HepG2 (cell line): ENCODE measurements around the gene INTS1. TPM values are rescaled to one million over a fixed set of nuclear protein-coding genes. Genes with fewer than 3 reads are reported as not detected.

ENCODE experiments used
- ATAC-seq: fragments of 200-7000 bp; cut with Tn5 transposase; 3 replicates; pipeline ENCODE4 v1.9.1; 2020; ENCODE audit warnings: mild to moderate bottlenecking, moderate library complexity
- BruUV-seq: library from RNA; stranded (reverse); fragments of 400-500 nt; replicated peaks from 2 replicates; lab custom pipeline; 2021; lab: Mats Ljungman, UMichigan
- CTCF ChIA-PET: fragments of 300-600 bp; formaldehyde crosslinking; extraction: SDS; loops from one replicate; lab custom pipeline; 2021; ENCODE audit warnings: low total read pairs, inconsistent platforms, low intra/inter-chr PET ratio; lab: Yijun Ruan, JAX
- POLR2A ChIA-PET: fragments of 350-600 bp; sonication (Branson Sonifier 250); formaldehyde crosslinking; loops from one replicate; lab custom pipeline; 2020; ENCODE audit warnings: antibody characterized with exemption, inconsistent platforms; lab: Yijun Ruan, JAX
- DNase-seq: peaks from one replicate; pipeline ENCODE4 v3.0.0-alpha.2; 2015; ENCODE audit warnings: low spot score
- FAIRE-seq: peaks from 3 replicates; lab custom pipeline; 2011; peaks lifted over from hg19 to GRCh38; lab: Jason Lieb, UNC
- H2AFZ ChIP-seq: one replicate; pipeline ENCODE4 v1.6.1; 2011; ENCODE audit warnings: low read length, inconsistent platforms
- H3K27ac ChIP-seq: fragments of 300-600 bp; 3 replicates; pipeline ENCODE4 v1.8.0; 2011; ENCODE audit warnings: mixed run types, mild to moderate bottlenecking, mixed read lengths, low read length, inconsistent platforms; ENCODE audit not compliant: insufficient read depth; ENCODE audit errors: extremely low read length
- H3K27me3 ChIP-seq, 2 experiments: fragments of 200-600 bp in 1 of 2; 2 replicates in 1 of 2; 3 replicates in 1 of 2; pipeline versions ENCODE4 v1.6.0 to v1.8.0; 2011; ENCODE audit warnings: low read length in 2 of 2, mild to moderate bottlenecking in 2 of 2, moderate library complexity in 2 of 2, inconsistent platforms in 1 of 2; ENCODE audit not compliant: insufficient read depth in 2 of 2, control insufficient read depth in 1 of 2
- H3K36me3 ChIP-seq, 2 experiments: fragments of 200-600 bp in 1 of 2; replicated peaks in 1 of 2; 2 replicates in 1 of 2; 3 replicates in 1 of 2; pipeline versions ENCODE4 v1.5.1 to v1.8.0; 2011; ENCODE audit warnings: low read length in 2 of 2, inconsistent platforms in 1 of 2; ENCODE audit not compliant: insufficient read depth in 2 of 2, control insufficient read depth in 1 of 2
- H3K4me1 ChIP-seq: 2 replicates; pipeline ENCODE4 v1.5.1; 2012; ENCODE audit warnings: low read length, inconsistent platforms; ENCODE audit not compliant: insufficient read depth
- H3K4me2 ChIP-seq: 2 replicates; pipeline ENCODE4 v1.6.0; 2011; ENCODE audit warnings: low read depth, low read length, inconsistent platforms
- H3K4me3 ChIP-seq, 3 experiments: fragments of 200-600 bp in 1 of 3; sonication (generic), shearing (Covaris generic) in 1 of 3; replicated peaks in 1 of 3; 2 replicates each; pipeline ENCODE4 v1.5.1; 2011 to 2016; ENCODE audit warnings: low read length in 3 of 3, inconsistent platforms in 2 of 3, low read depth in 2 of 3, mild to moderate bottlenecking in 2 of 3, control low read depth in 1 of 3, mixed read lengths in 1 of 3; ENCODE audit not compliant: insufficient read depth in 1 of 3
- H3K79me2 ChIP-seq: one replicate; pipeline ENCODE4 v1.6.1; 2011; ENCODE audit warnings: low read length, inconsistent platforms; ENCODE audit not compliant: insufficient read depth
- H3K9ac ChIP-seq: 2 replicates; pipeline ENCODE4 v1.6.0; 2011; ENCODE audit warnings: mild to moderate bottlenecking, low read depth, low read length, inconsistent platforms; ENCODE audit not compliant: insufficient read depth
- H3K9me3 ChIP-seq: 2 replicates; pipeline ENCODE4 v1.5.1; 2012; ENCODE audit warnings: mild to moderate bottlenecking, low read length
- H4K20me1 ChIP-seq: 2 replicates; pipeline ENCODE4 v1.6.0; 2011; ENCODE audit warnings: inconsistent platforms, mild to moderate bottlenecking, low read length, moderate library complexity; ENCODE audit not compliant: insufficient read depth
- GABPB1 ChIP-seq: IDR thresholded peaks from 2 replicates; pipeline ENCODE4 v1.6.1; 2016; ENCODE audit warnings: mild to moderate bottlenecking, missing genetic modification reagents, moderate library complexity, missing compliant biosample characterization
- PHB2 ChIP-seq: fragments of 450-650 bp; IDR thresholded peaks from 2 replicates; pipeline ENCODE4 v1.6.1; 2018; ENCODE audit not compliant: partially characterized antibody
- SUZ12 ChIP-seq: fragments of 150-350 bp; IDR thresholded peaks from 2 replicates; pipeline ENCODE4 v1.6.1; 2014; ENCODE audit warnings: low read depth, low read length
- ZFP41 ChIP-seq: sonication (generic); formaldehyde crosslinking; IDR thresholded peaks from 2 replicates; pipeline ENCODE4 v1.4.0; 2020; ENCODE audit warnings: mild to moderate bottlenecking, missing genetic modification reagents, borderline replicate concordance
- ZKSCAN5 ChIP-seq: sonication (generic); formaldehyde crosslinking; IDR thresholded peaks from 2 replicates; pipeline ENCODE4 v1.5.1; 2020; ENCODE audit warnings: mild to moderate bottlenecking, missing genetic modification reagents
- ZMYM3 ChIP-seq: sonication (generic); formaldehyde crosslinking; IDR thresholded peaks from 2 replicates; pipeline ENCODE4 v1.5.1; 2020; ENCODE audit warnings: mild to moderate bottlenecking, missing genetic modification reagents
- ZNF317 ChIP-seq: sonication (generic); formaldehyde crosslinking; IDR thresholded peaks from 2 replicates; pipeline ENCODE4 v1.5.0; 2020; ENCODE audit warnings: mild to moderate bottlenecking, missing genetic modification reagents
- ZNF792 ChIP-seq: IDR thresholded peaks from 2 replicates; pipeline ENCODE4 v1.6.1; 2016
- WGBS: methylation state at CpG from one replicate; pipeline ENCODE4 v1.1.6; 2017; ENCODE audit warnings: low lambda C conversion rate; 5-methylcytosine and 5-hydroxymethylcytosine counted together
- in situ Hi-C: cut with HindIII; loops from 2 replicates; pipeline ENCODE4 v1.10.0; 2017; ENCODE audit warnings: low pct_unique_long_range_greater_than_20kb; ENCODE audit not compliant: extremely low pct_ligation_motif_present
- intact Hi-C: fragments of 100-400 bp; cut with micrococcal nuclease; formaldehyde crosslinking; loops from one replicate; pipeline ENCODE4 v1.10.0; 2022; ENCODE audit not compliant: unreplicated experiment
- polyA plus RNA-seq, 8 experiments: library from polyadenylated mRNA; depleted of rRNA in 3 of 8; stranded (reverse) in 7 of 8; unstranded in 1 of 8; fragments of >200 nt; fragmentation: Illumina TruSeq in 4 of 8; extraction: Trizol in 4 of 8; gene quantifications; 2 replicates each; pipeline versions ENCODE4 v1.2.1 to v1.2.3, GENCODE V29; 2011 to 2016; ENCODE audit warnings: low read depth in 4 of 8, missing spikeins in 1 of 8, mixed read lengths in 1 of 8; ENCODE audit not compliant: insufficient read depth in 1 of 8
- total RNA-seq, 5 experiments: library from RNA; depleted of rRNA; stranded (reverse); fragments of >200 nt; fragmentation: Illumina TruSeq; extraction: Trizol; gene quantifications; 2 replicates each; pipeline ENCODE4 v1.2.3, GENCODE V29; 2016; ENCODE audit warnings: low read depth in 1 of 5
- TF ChIP-seq, protein P1 (sequence below): IDR thresholded peaks from 2 replicates; pipeline ENCODE4 v1.6.1; 2018; ENCODE audit warnings: missing genetic modification reagents
- TF ChIP-seq, protein P2 (sequence below): sonication (generic); formaldehyde crosslinking; IDR thresholded peaks from 2 replicates; pipeline ENCODE4 v1.5.0; 2020; ENCODE audit warnings: mild to moderate bottlenecking, missing genetic modification reagents, borderline replicate concordance
- TF ChIP-seq, protein P3 (sequence below): sonication (generic); formaldehyde crosslinking; IDR thresholded peaks from 2 replicates; pipeline ENCODE4 v1.5.1; 2020; ENCODE audit warnings: mild to moderate bottlenecking, missing genetic modification reagents, moderate library complexity

The INTS1 gene
- total and polyA plus RNA-seq, 2 of the 13 experiments (the other 11 are each of a cell fraction or from before 2014, with no cell fraction given), result 13.7 to 29.0 TPM

- Histone ChIP-seq H3K27ac (peak overlapping the region; percentile 60), H3K27me3 (peaks cover 0 to 15% of the 10 kb centered on the region in 2 experiments; a peak in 4 of 5 replicates), H3K4me1 (peaks cover 68% of the 10 kb centered on the region), H3K36me3 (no peaks in the 10 kb centered on the region), H3K4me3 (peak overlapping the region in 2 of 3 experiments; percentile 30 to 50; a peak in 4 of 6 replicates), H4K20me1 (no peaks in the 10 kb centered on the region), H3K79me2 (no peaks in the 10 kb centered on the region), H3K9me3 (no peaks in the 10 kb centered on the region), H3K4me2 (peak overlapping the region; percentile 79), H3K9ac (peak overlapping the region; percentile 76), H2AFZ (no peak overlapping the region)
- in situ Hi-C loops (no loop called here), intact Hi-C loops (loop anchor here (2.0 to 5.0 kb wide), 2 partner anchors 14 to 37 kb away; partner anchors contain the start of gene TMEM184A)
- 9% methylated on average over 16 of the region's 27 CpGs for WGBS
- ChIA-PET CTCF (interaction anchor here (0.6 kb wide), 1 partner anchor 37 kb away, joined by 3 read pairs; no protein-coding TSS in a partner anchor), POLR2A (interaction anchor here (0.7 kb wide), 1 partner anchor 20 kb away, joined by 3 read pairs; no protein-coding TSS in a partner anchor)
- BruUV-seq, result no TSS peak
- FAIRE-seq (peak; percentile 88), ATAC-seq (peak; percentile 77), DNase-seq (peak; percentile 96)
- TF ChIP-seq, protein P1, sequence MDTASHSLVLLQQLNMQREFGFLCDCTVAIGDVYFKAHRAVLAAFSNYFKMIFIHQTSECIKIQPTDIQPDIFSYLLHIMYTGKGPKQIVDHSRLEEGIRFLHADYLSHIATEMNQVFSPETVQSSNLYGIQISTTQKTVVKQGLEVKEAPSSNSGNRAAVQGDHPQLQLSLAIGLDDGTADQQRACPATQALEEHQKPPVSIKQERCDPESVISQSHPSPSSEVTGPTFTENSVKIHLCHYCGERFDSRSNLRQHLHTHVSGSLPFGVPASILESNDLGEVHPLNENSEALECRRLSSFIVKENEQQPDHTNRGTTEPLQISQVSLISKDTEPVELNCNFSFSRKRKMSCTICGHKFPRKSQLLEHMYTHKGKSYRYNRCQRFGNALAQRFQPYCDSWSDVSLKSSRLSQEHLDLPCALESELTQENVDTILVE (CRISPR knock-in tag), result 0 out of 2 replicates have a peak, but pooled peaks have one; percentile 16
- TF ChIP-seq, protein P2, sequence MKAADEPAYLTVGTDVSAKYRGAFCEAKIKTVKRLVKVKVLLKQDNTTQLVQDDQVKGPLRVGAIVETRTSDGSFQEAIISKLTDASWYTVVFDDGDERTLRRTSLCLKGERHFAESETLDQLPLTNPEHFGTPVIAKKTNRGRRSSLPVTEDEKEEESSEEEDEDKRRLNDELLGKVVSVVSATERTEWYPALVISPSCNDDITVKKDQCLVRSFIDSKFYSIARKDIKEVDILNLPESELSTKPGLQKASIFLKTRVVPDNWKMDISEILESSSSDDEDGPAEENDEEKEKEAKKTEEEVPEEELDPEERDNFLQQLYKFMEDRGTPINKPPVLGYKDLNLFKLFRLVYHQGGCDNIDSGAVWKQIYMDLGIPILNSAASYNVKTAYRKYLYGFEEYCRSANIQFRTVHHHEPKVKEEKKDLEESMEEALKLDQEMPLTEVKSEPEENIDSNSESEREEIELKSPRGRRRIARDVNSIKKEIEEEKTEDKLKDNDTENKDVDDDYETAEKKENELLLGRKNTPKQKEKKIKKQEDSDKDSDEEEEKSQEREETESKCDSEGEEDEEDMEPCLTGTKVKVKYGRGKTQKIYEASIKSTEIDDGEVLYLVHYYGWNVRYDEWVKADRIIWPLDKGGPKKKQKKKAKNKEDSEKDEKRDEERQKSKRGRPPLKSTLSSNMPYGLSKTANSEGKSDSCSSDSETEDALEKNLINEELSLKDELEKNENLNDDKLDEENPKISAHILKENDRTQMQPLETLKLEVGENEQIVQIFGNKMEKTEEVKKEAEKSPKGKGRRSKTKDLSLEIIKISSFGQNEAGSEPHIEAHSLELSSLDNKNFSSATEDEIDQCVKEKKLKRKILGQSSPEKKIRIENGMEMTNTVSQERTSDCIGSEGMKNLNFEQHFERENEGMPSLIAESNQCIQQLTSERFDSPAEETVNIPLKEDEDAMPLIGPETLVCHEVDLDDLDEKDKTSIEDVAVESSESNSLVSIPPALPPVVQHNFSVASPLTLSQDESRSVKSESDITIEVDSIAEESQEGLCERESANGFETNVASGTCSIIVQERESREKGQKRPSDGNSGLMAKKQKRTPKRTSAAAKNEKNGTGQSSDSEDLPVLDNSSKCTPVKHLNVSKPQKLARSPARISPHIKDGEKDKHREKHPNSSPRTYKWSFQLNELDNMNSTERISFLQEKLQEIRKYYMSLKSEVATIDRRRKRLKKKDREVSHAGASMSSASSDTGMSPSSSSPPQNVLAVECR (CRISPR knock-in tag), result peak; percentile 49; the same call in 1 of the 2 replicates
- no peak for TF ChIP-seq ZKSCAN5
- TF ChIP-seq GABPB1 (CRISPR knock-in tag), result peak; percentile 64
- no peak for TF ChIP-seq ZFP41
- no peak for TF ChIP-seq PHB2
- TF ChIP-seq ZNF317, result 0 out of 2 replicates have a peak, but pooled peaks have one; percentile 34
- TF ChIP-seq, protein P3, sequence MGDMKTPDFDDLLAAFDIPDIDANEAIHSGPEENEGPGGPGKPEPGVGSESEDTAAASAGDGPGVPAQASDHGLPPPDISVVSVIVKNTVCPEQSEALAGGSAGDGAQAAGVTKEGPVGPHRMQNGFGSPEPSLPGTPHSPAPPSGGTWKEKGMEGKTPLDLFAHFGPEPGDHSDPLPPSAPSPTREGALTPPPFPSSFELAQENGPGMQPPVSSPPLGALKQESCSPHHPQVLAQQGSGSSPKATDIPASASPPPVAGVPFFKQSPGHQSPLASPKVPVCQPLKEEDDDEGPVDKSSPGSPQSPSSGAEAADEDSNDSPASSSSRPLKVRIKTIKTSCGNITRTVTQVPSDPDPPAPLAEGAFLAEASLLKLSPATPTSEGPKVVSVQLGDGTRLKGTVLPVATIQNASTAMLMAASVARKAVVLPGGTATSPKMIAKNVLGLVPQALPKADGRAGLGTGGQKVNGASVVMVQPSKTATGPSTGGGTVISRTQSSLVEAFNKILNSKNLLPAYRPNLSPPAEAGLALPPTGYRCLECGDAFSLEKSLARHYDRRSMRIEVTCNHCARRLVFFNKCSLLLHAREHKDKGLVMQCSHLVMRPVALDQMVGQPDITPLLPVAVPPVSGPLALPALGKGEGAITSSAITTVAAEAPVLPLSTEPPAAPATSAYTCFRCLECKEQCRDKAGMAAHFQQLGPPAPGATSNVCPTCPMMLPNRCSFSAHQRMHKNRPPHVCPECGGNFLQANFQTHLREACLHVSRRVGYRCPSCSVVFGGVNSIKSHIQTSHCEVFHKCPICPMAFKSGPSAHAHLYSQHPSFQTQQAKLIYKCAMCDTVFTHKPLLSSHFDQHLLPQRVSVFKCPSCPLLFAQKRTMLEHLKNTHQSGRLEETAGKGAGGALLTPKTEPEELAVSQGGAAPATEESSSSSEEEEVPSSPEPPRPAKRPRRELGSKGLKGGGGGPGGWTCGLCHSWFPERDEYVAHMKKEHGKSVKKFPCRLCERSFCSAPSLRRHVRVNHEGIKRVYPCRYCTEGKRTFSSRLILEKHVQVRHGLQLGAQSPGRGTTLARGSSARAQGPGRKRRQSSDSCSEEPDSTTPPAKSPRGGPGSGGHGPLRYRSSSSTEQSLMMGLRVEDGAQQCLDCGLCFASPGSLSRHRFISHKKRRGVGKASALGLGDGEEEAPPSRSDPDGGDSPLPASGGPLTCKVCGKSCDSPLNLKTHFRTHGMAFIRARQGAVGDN (CRISPR knock-in tag), result peak; percentile 95
- TF ChIP-seq ZMYM3, result peak; percentile 34; the same call in 1 of the 2 replicates
- no peak for TF ChIP-seq SUZ12
- peak; percentile 71; the same call in 1 of the 2 replicates for TF ChIP-seq ZNF792 (CRISPR knock-in tag)
Measured at GRCh38 chr7:1520539-1521234, 16.5 kb upstream of the INTS1 start.
